ENCODE results near the gene ALOXE3.

Gene ALOXE3

GRCh38 chr17:8081876-8082275 is 36.4 kb downstream of the ALOXE3 start:
- Histone ChIP-seq H3K36me3 (ENCODE audit: insufficient read depth, low read length) (no peaks in the 10 kb centered on the region), H3K4me1 (ENCODE audit: insufficient read depth, low read length) (peaks cover 16% of the 10 kb centered on the region), H3K9me3 (ENCODE audit: insufficient read depth, low read length, severe bottlenecking) (no peaks in the 10 kb centered on the region), H2AFZ (ENCODE audit: low read depth, low read length) (no peak overlapping the region), H3K9ac (ENCODE audit: low read depth, low read length) (no peak overlapping the region), H3K79me2 (ENCODE audit: insufficient read depth, low read length) (no peaks in the 10 kb centered on the region), H3K27ac (ENCODE audit: low read length) (no peak overlapping the region), H3K27me3 (ENCODE audit: insufficient read depth, low read length, poor library complexity) (peaks cover 17% of the 10 kb centered on the region), H3K4me2 (ENCODE audit: insufficient read depth, low read length) (no peak overlapping the region), H3K4me3 (ENCODE audit: low read depth in 1 of 2, low read length in 2 of 2) (no peak overlapping the region), H4K20me1 (ENCODE audit: insufficient read depth, low read length) (no peaks in the 10 kb centered on the region)
- TF ChIP-seq CTCF (IDR thresholded peaks at IDR 0.05; ENCODE audit: borderline replicate concordance, extremely low read depth, low read length, poor library complexity, severe bottlenecking), result no peak
- no peak for TF ChIP-seq EZH2 (IDR thresholded peaks at IDR 0.05; ENCODE audit: borderline replicate concordance, low read depth, low read length, severe bottlenecking)
- ATAC-seq (ENCODE audit: insufficient read depth, low read depth), result no peak
- DNase-seq, result no peak

GRCh38 chr17:8080799-8081219 is 37.5 kb downstream of the ALOXE3 start:
- Histone ChIP-seq H3K4me3 (ENCODE audit: low read depth in 1 of 2, low read length in 2 of 2) (no peak overlapping the region), H3K36me3 (ENCODE audit: insufficient read depth, low read length) (no peaks in the 10 kb centered on the region), H3K27me3 (ENCODE audit: insufficient read depth, low read length, poor library complexity) (peaks cover 14% of the 10 kb centered on the region), H2AFZ (ENCODE audit: low read depth, low read length) (no peak overlapping the region), H3K27ac (ENCODE audit: low read length) (no peak overlapping the region), H4K20me1 (ENCODE audit: insufficient read depth, low read length) (no peaks in the 10 kb centered on the region), H3K4me2 (ENCODE audit: insufficient read depth, low read length) (0 out of 2 replicates have a peak overlapping the region, but pooled peaks have one; percentile 92), H3K9ac (ENCODE audit: low read depth, low read length) (no peak overlapping the region), H3K4me1 (ENCODE audit: insufficient read depth, low read length) (peaks cover 16% of the 10 kb centered on the region), H3K79me2 (ENCODE audit: insufficient read depth, low read length) (no peaks in the 10 kb centered on the region), H3K9me3 (ENCODE audit: insufficient read depth, low read length, severe bottlenecking) (no peaks in the 10 kb centered on the region)
- no peak for DNase-seq
- TF ChIP-seq CTCF (IDR thresholded peaks at IDR 0.05; ENCODE audit: borderline replicate concordance, extremely low read depth, low read length, poor library complexity, severe bottlenecking) (no peak), EZH2 (IDR thresholded peaks at IDR 0.05; ENCODE audit: borderline replicate concordance, low read depth, low read length, severe bottlenecking) (no peak)
- ATAC-seq (ENCODE audit: insufficient read depth, low read depth), result no peak

GRCh38 chr17:8080208-8080798 is 38.0 kb downstream of the ALOXE3 start:
- Histone ChIP-seq H3K4me2 (ENCODE audit: insufficient read depth, low read length) (peak overlapping the region; percentile 92), H3K27ac (ENCODE audit: low read length) (no peak overlapping the region), H4K20me1 (ENCODE audit: insufficient read depth, low read length) (no peaks in the 10 kb centered on the region), H3K4me1 (ENCODE audit: insufficient read depth, low read length) (peaks cover 16% of the 10 kb centered on the region), H3K79me2 (ENCODE audit: insufficient read depth, low read length) (no peaks in the 10 kb centered on the region), H3K9ac (ENCODE audit: low read depth, low read length) (peak overlapping the region; percentile 55), H3K27me3 (ENCODE audit: insufficient read depth, low read length, poor library complexity) (peaks cover 19% of the 10 kb centered on the region), H3K9me3 (ENCODE audit: insufficient read depth, low read length, severe bottlenecking) (no peaks in the 10 kb centered on the region), H2AFZ (ENCODE audit: low read depth, low read length) (peak overlapping the region; percentile 66), H3K4me3 (ENCODE audit: low read depth in 1 of 2, low read length in 2 of 2) (peak overlapping the region in 1 of 2 experiments; percentile 61; a peak in 2 of 4 replicates), H3K36me3 (ENCODE audit: insufficient read depth, low read length) (no peaks in the 10 kb centered on the region)
- no peak for TF ChIP-seq EZH2 (IDR thresholded peaks at IDR 0.05; ENCODE audit: borderline replicate concordance, low read depth, low read length, severe bottlenecking)
- TF ChIP-seq CTCF (IDR thresholded peaks at IDR 0.05; ENCODE audit: borderline replicate concordance, extremely low read depth, low read length, poor library complexity, severe bottlenecking), result no peak
- DNase-seq, result no peak
- ATAC-seq (ENCODE audit: insufficient read depth, low read depth), result peak; percentile 42

Data from DND-41 (cell line).